ENCODE results near the gene BMP6. TPM values are rescaled to one million over a fixed set of nuclear protein-coding genes. Genes with fewer than 3 reads are reported as not detected.

The BMP6 gene
- total RNA-seq, 2 experiments from 2014 or later, result 0.38 to 1.1 TPM

- no peaks in the 10 kb centered on the region for H3K4me1 ChIP-seq (ENCODE audit: insufficient read depth, low read length, poor library complexity, severe bottlenecking)
- BruUV-seq (replicated peaks), result no TSS peak
Observed at GRCh38 chr6:7750197-7750596, 24.3 kb downstream of the BMP6 start.

GRCh38 chr6:7758456-7758855 is 32.6 kb downstream of the BMP6 start:
- CTCF ChIA-PET (ENCODE audit: unreplicated experiment), result no interaction called here
- no peak overlapping the region for H2AFZ ChIP-seq (ENCODE audit: low read length)
- no TSS peak for BruUV-seq (replicated peaks)
- no peak overlapping the region for H3K27ac ChIP-seq (ENCODE audit: low read depth, low read length, poor library complexity, severe bottlenecking)
- TF ChIP-seq CTCF (conservative IDR thresholded peaks at IDR 0.05; ENCODE audit: low read length) (no peak), EZH2phosphoT487 (IDR thresholded peaks at IDR 0.05; ENCODE audit: borderline replicate concordance, low read depth, low read length) (no peak)
- no peaks in the 10 kb centered on the region; the same call in 1 of the 2 replicates for H4K20me1 ChIP-seq (ENCODE audit: insufficient read depth, low read length)
- no peak overlapping the region for H3K4me2 ChIP-seq (ENCODE audit: low read length)
- no peaks in the 10 kb centered on the region for H3K79me2 ChIP-seq (ENCODE audit: insufficient read depth, low read depth, low read length)
- no peaks in the 10 kb centered on the region for H3K36me3 ChIP-seq (ENCODE audit: insufficient read depth, low read length)
- intact Hi-C loops (cut with micrococcal nuclease; ENCODE audit: unreplicated experiment), result no loop called here
- no peaks in the 10 kb centered on the region for H3K9me3 ChIP-seq (ENCODE audit: low read length)
- no peak for DNase-seq (ENCODE audit: low spot score)
- no peak overlapping the region for H3K4me3 ChIP-seq (ENCODE audit: low read depth, low read length, poor library complexity, severe bottlenecking)
- no peaks in the 10 kb centered on the region for H3K4me1 ChIP-seq (ENCODE audit: insufficient read depth, low read length, poor library complexity, severe bottlenecking)
- POLR2A ChIA-PET, result no interaction called here
- no peaks in the 10 kb centered on the region for H3K9me2 ChIP-seq (ENCODE audit: insufficient read depth, low read length)

More at GRCh38 chr6:7750197-7750596, 24.3 kb downstream of the BMP6 start:
- Histone ChIP-seq H3K4me2 (ENCODE audit: low read length) (peak overlapping the region; percentile 18; the same call in 1 of the 2 replicates), H3K9me2 (ENCODE audit: insufficient read depth, low read length) (no peaks in the 10 kb centered on the region), H3K36me3 (ENCODE audit: insufficient read depth, low read length) (no peaks in the 10 kb centered on the region), H2AFZ (ENCODE audit: low read length) (no peak overlapping the region), H3K4me3 (ENCODE audit: low read depth, low read length, poor library complexity, severe bottlenecking) (no peak overlapping the region), H3K9me3 (ENCODE audit: low read length) (no peaks in the 10 kb centered on the region), H3K79me2 (ENCODE audit: insufficient read depth, low read depth, low read length) (no peaks in the 10 kb centered on the region), H3K27ac (ENCODE audit: low read depth, low read length, poor library complexity, severe bottlenecking) (no peak overlapping the region), H4K20me1 (ENCODE audit: insufficient read depth, low read length) (no peaks in the 10 kb centered on the region)
- CTCF ChIA-PET (ENCODE audit: unreplicated experiment), result no interaction called here
- POLR2A ChIA-PET, result interaction anchor here (0.6 kb wide), 1 partner anchor 147 kb away, joined by 3 read pairs; no protein-coding TSS in a partner anchor
- intact Hi-C loops (cut with micrococcal nuclease; ENCODE audit: unreplicated experiment), result no loop called here
- no peak for DNase-seq (ENCODE audit: low spot score)
- TF ChIP-seq CTCF (conservative IDR thresholded peaks at IDR 0.05; ENCODE audit: low read length) (no peak), EZH2phosphoT487 (IDR thresholded peaks at IDR 0.05; ENCODE audit: borderline replicate concordance, low read depth, low read length) (no peak)

GRCh38 chr6:7759320-7759719 is 33.4 kb downstream of the BMP6 start:
- no peak for TF ChIP-seq CTCF (conservative IDR thresholded peaks at IDR 0.05; ENCODE audit: low read length)
- TF ChIP-seq EZH2phosphoT487 (IDR thresholded peaks at IDR 0.05; ENCODE audit: borderline replicate concordance, low read depth, low read length), result no peak
- H3K36me3 ChIP-seq (ENCODE audit: insufficient read depth, low read length), result no peaks in the 10 kb centered on the region
- CTCF ChIA-PET (ENCODE audit: unreplicated experiment), result no interaction called here
- H3K27ac ChIP-seq (ENCODE audit: low read depth, low read length, poor library complexity, severe bottlenecking), result no peak overlapping the region
- H3K9me2 ChIP-seq (ENCODE audit: insufficient read depth, low read length), result no peaks in the 10 kb centered on the region
- no peak overlapping the region for H2AFZ ChIP-seq (ENCODE audit: low read length)
- H3K79me2 ChIP-seq (ENCODE audit: insufficient read depth, low read depth, low read length), result no peaks in the 10 kb centered on the region
- intact Hi-C loops (cut with micrococcal nuclease; ENCODE audit: unreplicated experiment), result no loop called here
- no peaks in the 10 kb centered on the region; the same call in 1 of the 2 replicates for H4K20me1 ChIP-seq (ENCODE audit: insufficient read depth, low read length)
- no peaks in the 10 kb centered on the region for H3K4me1 ChIP-seq (ENCODE audit: insufficient read depth, low read length, poor library complexity, severe bottlenecking)
- H3K4me2 ChIP-seq (ENCODE audit: low read length), result no peak overlapping the region
- no peak overlapping the region for H3K4me3 ChIP-seq (ENCODE audit: low read depth, low read length, poor library complexity, severe bottlenecking)
- DNase-seq (ENCODE audit: low spot score), result no peak
- POLR2A ChIA-PET, result no interaction called here
- no peaks in the 10 kb centered on the region for H3K9me3 ChIP-seq (ENCODE audit: low read length)
- no TSS peak for BruUV-seq (replicated peaks)

All from OCI-LY7 (cell line).